ENCODE measurements around the gene ITPR1.
A peak's percentile ranks its signal among the peaks of the same experiment; 100 is the strongest.

Gene ITPR1

DNA sequence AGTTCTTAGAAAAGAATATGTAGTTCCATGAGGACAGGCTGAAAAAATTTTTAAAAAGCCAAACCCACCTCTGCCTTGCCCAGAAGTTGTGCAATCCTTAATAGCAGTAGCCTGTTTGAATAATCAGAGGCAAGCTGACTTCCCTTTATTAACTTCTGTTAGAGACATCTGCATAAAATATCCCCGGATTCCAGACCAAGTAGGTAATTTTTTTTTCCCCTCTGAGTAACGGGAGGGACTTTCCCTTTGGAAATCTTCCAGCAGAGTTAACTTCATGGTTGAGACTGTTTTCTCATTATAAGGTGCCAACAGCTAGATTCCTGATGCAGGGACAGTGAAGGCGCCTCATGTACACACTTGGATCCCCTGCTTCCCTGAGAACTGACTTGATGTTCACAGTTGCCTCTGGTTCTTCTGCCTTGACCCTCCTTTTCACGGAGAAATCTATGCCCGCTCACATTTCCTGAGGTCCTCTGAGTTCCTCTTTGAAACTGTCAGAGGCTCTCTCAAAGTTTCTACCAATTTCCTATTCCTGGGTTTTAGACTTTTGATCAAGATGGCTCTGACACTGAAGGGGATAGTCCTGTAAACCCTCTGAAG, 258.5 kb downstream of the ITPR1 start:
- DNase-seq, result no peak
- no peaks in the 10 kb centered on the region for H3K27me3 ChIP-seq (replicated peaks; ENCODE audit: control insufficient read depth, insufficient read depth, low read length, poor library complexity, severe bottlenecking)
- H3K4me3 ChIP-seq (ENCODE audit: insufficient read depth, low read depth, low read length, poor library complexity, severe bottlenecking), result no peak overlapping the region
- peaks cover 17% of the 10 kb centered on the region for H3K4me1 ChIP-seq (ENCODE audit: control insufficient read depth, insufficient read depth, low read length, poor library complexity, severe bottlenecking)
- peak overlapping the region; percentile 31 for H3K27ac ChIP-seq (ENCODE audit: insufficient read depth, low read length, poor library complexity, severe bottlenecking)
- no peaks in the 10 kb centered on the region for H3K9me3 ChIP-seq (ENCODE audit: control insufficient read depth, low read length)
- H3K36me3 ChIP-seq (ENCODE audit: control insufficient read depth, insufficient read depth, low read length), result no peaks in the 10 kb centered on the region

DNA sequence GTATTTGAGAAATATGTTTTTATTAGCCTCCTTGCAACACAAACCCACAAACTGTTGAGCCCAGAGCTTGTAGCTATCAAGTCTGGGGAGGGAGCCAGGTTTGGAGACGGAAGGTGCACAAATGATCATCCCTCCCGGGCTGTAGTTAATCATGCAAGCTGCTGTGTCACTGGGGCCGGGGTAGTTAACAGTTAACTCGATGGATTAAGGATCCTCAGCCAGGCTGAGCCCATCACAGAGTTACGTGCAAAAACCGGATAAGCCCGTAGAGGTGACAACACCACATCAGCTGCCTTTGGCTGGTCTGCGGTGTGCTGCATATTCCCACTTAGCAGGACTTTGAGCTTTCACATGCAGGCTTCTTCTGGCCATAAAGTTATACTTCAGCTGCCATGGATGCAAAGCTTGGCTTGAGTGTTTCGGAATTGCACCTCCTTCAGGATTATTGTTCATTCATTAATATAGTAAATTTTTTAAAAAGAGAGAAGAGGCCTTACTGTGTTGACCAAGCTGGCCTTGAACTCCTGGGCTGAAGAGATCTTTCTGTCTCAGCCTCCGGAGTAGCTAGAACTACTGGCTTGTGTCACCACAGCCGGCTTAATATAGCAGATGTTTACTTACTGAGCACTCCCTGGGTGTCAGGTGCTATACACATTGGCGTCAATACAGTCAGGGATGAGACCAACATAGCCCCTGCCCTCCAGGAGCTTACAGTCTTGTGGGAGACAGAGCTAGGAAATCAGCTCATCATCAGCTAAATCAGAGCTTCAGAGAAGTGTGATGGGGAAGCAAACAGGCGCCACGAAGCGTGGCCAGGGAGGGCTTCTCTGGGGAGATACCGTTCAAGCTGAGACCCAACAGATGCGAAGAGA, 259.3 kb downstream of the ITPR1 start:
- H3K27me3 ChIP-seq (replicated peaks; ENCODE audit: control insufficient read depth, insufficient read depth, low read length, poor library complexity, severe bottlenecking), result no peaks in the 10 kb centered on the region
- peaks cover 17% of the 10 kb centered on the region for H3K4me1 ChIP-seq (ENCODE audit: control insufficient read depth, insufficient read depth, low read length, poor library complexity, severe bottlenecking)
- H3K36me3 ChIP-seq (ENCODE audit: control insufficient read depth, insufficient read depth, low read length), result no peaks in the 10 kb centered on the region
- no peaks in the 10 kb centered on the region for H3K9me3 ChIP-seq (ENCODE audit: control insufficient read depth, low read length)
- no peak for DNase-seq
- H3K4me3 ChIP-seq (ENCODE audit: insufficient read depth, low read depth, low read length, poor library complexity, severe bottlenecking), result no peak overlapping the region
- H3K27ac ChIP-seq (ENCODE audit: insufficient read depth, low read length, poor library complexity, severe bottlenecking), result no peak overlapping the region

- peaks cover 17% of the 10 kb centered on the region for H3K4me1 ChIP-seq (ENCODE audit: control insufficient read depth, insufficient read depth, low read length, poor library complexity, severe bottlenecking)
- H3K27ac ChIP-seq (ENCODE audit: insufficient read depth, low read length, poor library complexity, severe bottlenecking), result no peak overlapping the region
- no peaks in the 10 kb centered on the region for H3K9me3 ChIP-seq (ENCODE audit: control insufficient read depth, low read length)
- H3K36me3 ChIP-seq (ENCODE audit: control insufficient read depth, insufficient read depth, low read length), result no peaks in the 10 kb centered on the region
- no peaks in the 10 kb centered on the region for H3K27me3 ChIP-seq (replicated peaks; ENCODE audit: control insufficient read depth, insufficient read depth, low read length, poor library complexity, severe bottlenecking)
- no peak overlapping the region for H3K4me3 ChIP-seq (ENCODE audit: insufficient read depth, low read depth, low read length, poor library complexity, severe bottlenecking)
- no peak for DNase-seq
These were observed 260.0 kb downstream of the ITPR1 start for GRCh38 chr3:4753073-4753691.

- H3K36me3 ChIP-seq (ENCODE audit: control insufficient read depth, insufficient read depth, low read length), result no peaks in the 10 kb centered on the region
- no peak overlapping the region for H3K27ac ChIP-seq (ENCODE audit: insufficient read depth, low read length, poor library complexity, severe bottlenecking)
- no peaks in the 10 kb centered on the region for H3K27me3 ChIP-seq (replicated peaks; ENCODE audit: control insufficient read depth, insufficient read depth, low read length, poor library complexity, severe bottlenecking)
- no peaks in the 10 kb centered on the region for H3K9me3 ChIP-seq (ENCODE audit: control insufficient read depth, low read length)
- no peak for DNase-seq
- no peak overlapping the region for H3K4me3 ChIP-seq (ENCODE audit: insufficient read depth, low read depth, low read length, poor library complexity, severe bottlenecking)
- H3K4me1 ChIP-seq (ENCODE audit: control insufficient read depth, insufficient read depth, low read length, poor library complexity, severe bottlenecking), result peaks cover 15% of the 10 kb centered on the region
These were observed 261.3 kb downstream of the ITPR1 start for GRCh38 chr3:4754180-4755086.

- H3K4me3 ChIP-seq (ENCODE audit: insufficient read depth, low read depth, low read length, poor library complexity, severe bottlenecking), result no peak overlapping the region
- H3K9me3 ChIP-seq (ENCODE audit: control insufficient read depth, low read length), result no peaks in the 10 kb centered on the region
- H3K27me3 ChIP-seq (replicated peaks; ENCODE audit: control insufficient read depth, insufficient read depth, low read length, poor library complexity, severe bottlenecking), result no peaks in the 10 kb centered on the region
- no peak overlapping the region for H3K27ac ChIP-seq (ENCODE audit: insufficient read depth, low read length, poor library complexity, severe bottlenecking)
- no peak for DNase-seq
- peaks cover 4% of the 10 kb centered on the region for H3K4me1 ChIP-seq (ENCODE audit: control insufficient read depth, insufficient read depth, low read length, poor library complexity, severe bottlenecking)
- no peaks in the 10 kb centered on the region for H3K36me3 ChIP-seq (ENCODE audit: control insufficient read depth, insufficient read depth, low read length)
These were observed 262.4 kb downstream of the ITPR1 start for GRCh38 chr3:4755566-4755965.

DNA sequence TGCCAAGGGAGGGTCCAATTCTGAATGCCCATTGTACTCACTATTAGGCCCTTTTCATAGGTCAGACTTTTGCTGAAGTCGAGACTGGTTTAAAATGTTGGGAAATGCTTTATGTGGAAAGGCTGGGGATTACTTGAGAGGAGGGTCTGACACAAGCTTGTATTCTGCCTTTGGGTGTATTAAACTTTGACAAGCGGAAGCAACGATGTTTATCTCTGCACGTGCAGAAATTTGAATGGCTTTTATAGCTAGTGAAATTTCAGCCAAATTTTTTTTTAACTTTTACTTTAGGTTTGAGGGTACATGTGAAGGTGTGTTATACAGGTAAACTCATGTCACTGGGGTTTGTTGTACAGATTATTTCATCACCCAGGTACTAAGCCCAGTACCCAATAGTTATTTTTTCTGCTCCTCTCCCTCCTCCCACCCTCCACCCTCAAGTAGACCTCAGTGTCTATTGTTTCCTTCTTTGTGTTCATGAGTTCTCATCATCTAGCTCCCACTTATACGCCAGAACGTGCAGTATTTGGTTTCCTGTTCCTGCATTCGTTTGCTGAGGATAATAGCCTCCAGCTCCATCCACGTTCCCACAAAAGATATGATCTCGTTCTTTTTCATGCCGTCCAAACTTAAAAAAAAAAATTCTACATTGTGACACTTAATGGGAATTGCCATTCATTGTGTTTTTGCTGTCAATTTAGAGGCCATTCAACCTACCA, 263.1 kb downstream of the ITPR1 start:
- no peak for DNase-seq
- H3K4me1 ChIP-seq (ENCODE audit: control insufficient read depth, insufficient read depth, low read length, poor library complexity, severe bottlenecking), result no peaks in the 10 kb centered on the region

DNA sequence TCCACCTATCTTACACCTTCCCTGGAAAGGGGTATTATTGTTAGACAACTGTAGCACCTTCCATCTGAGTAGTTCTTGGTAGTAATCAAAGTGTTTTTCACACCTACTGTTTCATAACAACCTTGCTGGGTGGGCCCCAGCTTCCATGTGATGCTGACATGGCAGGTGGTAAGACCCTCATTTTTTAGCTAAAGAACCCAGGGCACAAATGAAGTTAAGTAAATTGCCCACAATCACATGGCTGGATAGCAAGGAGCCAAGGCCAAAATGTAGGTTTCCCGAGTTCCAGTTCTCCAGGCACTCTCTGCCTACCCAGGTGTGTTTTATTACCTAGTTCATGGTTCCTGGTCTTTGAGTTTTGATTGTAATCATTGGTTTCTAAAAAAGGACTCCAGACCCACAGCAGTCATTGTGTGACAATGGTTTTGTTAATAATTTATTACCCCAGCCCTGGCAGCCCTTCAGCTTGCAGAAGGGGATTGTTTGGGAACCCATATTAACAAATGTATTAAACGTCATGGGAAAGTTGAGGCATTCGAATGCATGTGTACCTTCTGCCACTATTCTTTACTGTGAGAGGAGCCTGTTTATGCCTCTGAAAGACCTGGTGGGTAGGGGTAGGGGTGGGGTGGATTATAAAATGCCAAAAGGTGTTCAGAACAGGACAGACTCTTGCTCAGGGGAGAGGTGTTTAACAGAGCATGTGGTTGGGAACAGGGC, 263.9 kb downstream of the ITPR1 start:
- no peaks in the 10 kb centered on the region for H3K27me3 ChIP-seq (replicated peaks; ENCODE audit: control insufficient read depth, insufficient read depth, low read length, poor library complexity, severe bottlenecking)
- no peak for DNase-seq
- no peaks in the 10 kb centered on the region for H3K36me3 ChIP-seq (ENCODE audit: control insufficient read depth, insufficient read depth, low read length)
- H3K9me3 ChIP-seq (ENCODE audit: control insufficient read depth, low read length), result no peaks in the 10 kb centered on the region
- no peaks in the 10 kb centered on the region for H3K4me1 ChIP-seq (ENCODE audit: control insufficient read depth, insufficient read depth, low read length, poor library complexity, severe bottlenecking)
- H3K4me3 ChIP-seq (ENCODE audit: insufficient read depth, low read depth, low read length, poor library complexity, severe bottlenecking), result no peak overlapping the region
- H3K27ac ChIP-seq (ENCODE audit: insufficient read depth, low read length, poor library complexity, severe bottlenecking), result no peak overlapping the region

More for the DNA sequence above, 263.1 kb downstream of the ITPR1 start:
- Histone ChIP-seq H3K27me3 (replicated peaks; ENCODE audit: control insufficient read depth, insufficient read depth, low read length, poor library complexity, severe bottlenecking) (no peaks in the 10 kb centered on the region), H3K27ac (ENCODE audit: insufficient read depth, low read length, poor library complexity, severe bottlenecking) (no peak overlapping the region), H3K4me3 (ENCODE audit: insufficient read depth, low read depth, low read length, poor library complexity, severe bottlenecking) (no peak overlapping the region), H3K36me3 (ENCODE audit: control insufficient read depth, insufficient read depth, low read length) (no peaks in the 10 kb centered on the region), H3K9me3 (ENCODE audit: control insufficient read depth, low read length) (no peaks in the 10 kb centered on the region)

- Histone ChIP-seq H3K36me3 (ENCODE audit: control insufficient read depth, insufficient read depth, low read length) (no peaks in the 10 kb centered on the region), H3K27me3 (replicated peaks; ENCODE audit: control insufficient read depth, insufficient read depth, low read length, poor library complexity, severe bottlenecking) (no peaks in the 10 kb centered on the region), H3K27ac (ENCODE audit: insufficient read depth, low read length, poor library complexity, severe bottlenecking) (no peak overlapping the region), H3K4me3 (ENCODE audit: insufficient read depth, low read depth, low read length, poor library complexity, severe bottlenecking) (no peak overlapping the region), H3K4me1 (ENCODE audit: control insufficient read depth, insufficient read depth, low read length, poor library complexity, severe bottlenecking) (no peaks in the 10 kb centered on the region), H3K9me3 (ENCODE audit: control insufficient read depth, low read length) (no peaks in the 10 kb centered on the region)
- no peak for DNase-seq
These were observed 264.6 kb downstream of the ITPR1 start for GRCh38 chr3:4757575-4758248.

All from effector memory CD4-positive, alpha-beta T cell (primary cell).